OCI-M2 (cell line): ENCODE results near the gene MTMR11.
"Not testable (repeated sequence)": the region's sequence is repeated elsewhere in the genome, so short reads cannot be mapped to it uniquely, and the experiment has no call there.

Experiments used
- DNase-seq: peaks from one replicate; lab custom pipeline; 2025; ENCODE audit not compliant: unreplicated experiment; lab: John Stamatoyannopoulos, UW

The MTMR11 gene

GRCh38 chr1:149936170-149936991, at the start of gene MTMR11:
Gene MTMR11 (minus strand): TSS chr1:149936879. CDS start chr1:149936647, 232 bp downstream.
- no peak for DNase-seq

- DNase-seq = no peak
Observed at GRCh38 chr1:149979972-149980540, 43.4 kb upstream of the MTMR11 start.

- no peak for DNase-seq
Observed at GRCh38 chr1:149979245-149979971, 42.7 kb upstream of the MTMR11 start.

GRCh38 chr1:149978547-149979023, 41.9 kb upstream of the MTMR11 start:
- DNase-seq = no peak

- no peak for DNase-seq
Observed at GRCh38 chr1:149977345-149977744, 40.7 kb upstream of the MTMR11 start.

GRCh38 chr1:149972547-149972946, 35.9 kb upstream of the MTMR11 start:
- DNase-seq = no peak

GRCh38 chr1:149967646-149968045, 31.0 kb upstream of the MTMR11 start:
- DNase-seq = no peak

GRCh38 chr1:149967041-149967440, 30.4 kb upstream of the MTMR11 start:
- DNase-seq = no peak

- no peak for DNase-seq
Observed at GRCh38 chr1:149966405-149966804, 29.7 kb upstream of the MTMR11 start.

GRCh38 chr1:149965440-149965839, 28.8 kb upstream of the MTMR11 start:
- DNase-seq = no peak

GRCh38 chr1:149963358-149963757, 26.7 kb upstream of the MTMR11 start:
- no peak for DNase-seq

GRCh38 chr1:149962736-149963135, 26.1 kb upstream of the MTMR11 start:
- no peak for DNase-seq

- no peak for DNase-seq
Observed at GRCh38 chr1:149962039-149962647, 25.5 kb upstream of the MTMR11 start.

GRCh38 chr1:149957548-149957947, 20.9 kb upstream of the MTMR11 start:
- DNase-seq = not testable (repeated sequence)

- no peak for DNase-seq
Observed at GRCh38 chr1:149949911-149950310, 13.2 kb upstream of the MTMR11 start.

- DNase-seq = no peak
Observed at GRCh38 chr1:149945206-149945605, 8.5 kb upstream of the MTMR11 start.

- DNase-seq = no peak
Observed at GRCh38 chr1:149942885-149943284, 6.2 kb upstream of the MTMR11 start.

GRCh38 chr1:149942207-149942606, 5.5 kb upstream of the MTMR11 start:
- DNase-seq = no peak

GRCh38 chr1:149940427-149940826, 3.7 kb upstream of the MTMR11 start:
- no peak for DNase-seq

GRCh38 chr1:149938668-149939003, 2.0 kb upstream of the MTMR11 start:
- not testable (repeated sequence) for DNase-seq

- DNase-seq = no peak
Observed at GRCh38 chr1:149937759-149938158, 1.1 kb upstream of the MTMR11 start.
